Keratinocyte (primary cell): ENCODE measurements around the gene PDZD2. TPM values are rescaled to one million over a fixed set of nuclear protein-coding genes. Genes with fewer than 3 reads are reported as not detected.

Source experiments
- DNase-seq: peaks from one replicate; pipeline ENCODE4 v3.0.0-alpha.2; 2011; ENCODE audit warnings: low read depth, missing footprints, low spot score
- FAIRE-seq: peaks from 2 replicates; lab custom pipeline; 2011; peaks lifted over from hg19 to GRCh38; lab: Jason Lieb, UNC
- H2AFZ ChIP-seq: 2 replicates; pipeline ENCODE4 v1.6.0; 2012; ENCODE audit warnings: low read length, control low read depth, inconsistent platforms; ENCODE audit not compliant: control insufficient read depth
- H3K27ac ChIP-seq: 2 replicates; pipeline ENCODE4 v1.5.1; 2011; ENCODE audit warnings: low read length; ENCODE audit not compliant: control insufficient read depth, insufficient read depth
- H3K27me3 ChIP-seq: 3 replicates; pipeline ENCODE4 v1.6.0; 2011; ENCODE audit warnings: low read length; ENCODE audit not compliant: control insufficient read depth, insufficient read depth; ENCODE audit errors: extremely low read depth
- H3K36me3 ChIP-seq, 2 experiments: 2 replicates in 1 of 2; 3 replicates in 1 of 2; pipeline ENCODE4 v1.5.1; 2011; ENCODE audit warnings: low read length in 2 of 2, mild to moderate bottlenecking in 1 of 2; ENCODE audit not compliant: control insufficient read depth in 2 of 2, insufficient read depth in 2 of 2; ENCODE audit errors: extremely low read depth in 1 of 2
- H3K4me1 ChIP-seq: 3 replicates; pipeline ENCODE4 v1.5.1; 2011; ENCODE audit warnings: low read length; ENCODE audit not compliant: control insufficient read depth, insufficient read depth; ENCODE audit errors: extremely low read depth
- H3K4me2 ChIP-seq: 3 replicates; pipeline ENCODE4 v1.6.0; 2011; ENCODE audit warnings: low read depth, low read length; ENCODE audit not compliant: control insufficient read depth, insufficient read depth; ENCODE audit errors: extremely low read depth
- H3K4me3 ChIP-seq, 3 experiments: fragments of 200-600 bp in 1 of 3; sonication (generic) in 1 of 3; 2 replicates in 2 of 3; 3 replicates in 1 of 3; pipeline ENCODE4 v1.5.1; 2011 to 2016; ENCODE audit warnings: low read length in 3 of 3, mild to moderate bottlenecking in 3 of 3, control low read depth in 2 of 3, inconsistent platforms in 1 of 3, low read depth in 1 of 3, mixed read lengths in 1 of 3, mixed run types in 1 of 3, moderate library complexity in 1 of 3; ENCODE audit not compliant: control insufficient read depth in 2 of 3, insufficient read depth in 2 of 3; ENCODE audit errors: extremely low read depth in 1 of 3
- H3K79me2 ChIP-seq: 2 replicates; pipeline ENCODE4 v1.6.0; 2012; ENCODE audit warnings: low read length; ENCODE audit not compliant: control insufficient read depth, insufficient read depth
- H3K9ac ChIP-seq: 3 replicates; pipeline ENCODE4 v1.6.0; 2011; ENCODE audit warnings: low read length; ENCODE audit not compliant: control insufficient read depth, insufficient read depth; ENCODE audit errors: extremely low read depth
- H3K9me1 ChIP-seq: 3 replicates; pipeline ENCODE4 v1.6.0; 2011; ENCODE audit warnings: low read length; ENCODE audit not compliant: control insufficient read depth, insufficient read depth; ENCODE audit errors: extremely low read depth
- H3K9me3 ChIP-seq: 2 replicates; pipeline ENCODE4 v1.5.1; 2012; ENCODE audit warnings: low read depth, low read length; ENCODE audit not compliant: control insufficient read depth
- H4K20me1 ChIP-seq: 3 replicates; pipeline ENCODE4 v1.6.0; 2011; ENCODE audit warnings: low read length; ENCODE audit not compliant: control insufficient read depth, insufficient read depth; ENCODE audit errors: extremely low read depth
- CTCF ChIP-seq, 3 experiments: IDR thresholded peaks in 1 of 3; conservative IDR thresholded peaks in 1 of 3; optimal IDR thresholded peaks in 1 of 3; 2 replicates in 2 of 3; 3 replicates in 1 of 3; pipeline versions ENCODE3 to v1.5.1; 2011; ENCODE audit warnings: low read length in 3 of 3, mild to moderate bottlenecking in 3 of 3, moderate library complexity in 2 of 3, control low read depth in 1 of 3, inconsistent platforms in 1 of 3; ENCODE audit not compliant: insufficient read depth in 2 of 3; ENCODE audit errors: extremely low read depth in 1 of 3
- EZH2 ChIP-seq: IDR thresholded peaks from one replicate; pipeline ENCODE4 v1.6.1; 2012; ENCODE audit warnings: inconsistent platforms, mild to moderate bottlenecking, low read length, moderate library complexity
- dilution Hi-C: fragments of 300-500 bp; cut with MboI; formaldehyde crosslinking; loops from one replicate; pipeline ENCODE4 v1.7.0; 2020; ENCODE audit warnings: low sequenced_read_pairs; ENCODE audit not compliant: extremely low pct_ligation_motif_present
- polyA plus RNA-seq, 5 experiments: library from polyadenylated mRNA; depleted of rRNA in 3 of 5; stranded (reverse) in 3 of 5; stranded (forward) in 1 of 5; unstranded in 1 of 5; fragments of >200 nt; gene quantifications; 1 replicate in 1 of 5; 2 replicates in 3 of 5; 3 replicates in 1 of 5; pipeline versions ENCODE4 v1.2.1 to v1.2.3, GENCODE V29; 2011 to 2012; ENCODE audit warnings: missing spikeins in 2 of 5, low read depth in 1 of 5, low replicate concordance in 1 of 5

The PDZD2 gene
- polyA plus RNA-seq, 1 donor (not counting 4 experiments of a cell fraction or from before 2014, with no cell fraction given) = 7.3 TPM

DNA sequence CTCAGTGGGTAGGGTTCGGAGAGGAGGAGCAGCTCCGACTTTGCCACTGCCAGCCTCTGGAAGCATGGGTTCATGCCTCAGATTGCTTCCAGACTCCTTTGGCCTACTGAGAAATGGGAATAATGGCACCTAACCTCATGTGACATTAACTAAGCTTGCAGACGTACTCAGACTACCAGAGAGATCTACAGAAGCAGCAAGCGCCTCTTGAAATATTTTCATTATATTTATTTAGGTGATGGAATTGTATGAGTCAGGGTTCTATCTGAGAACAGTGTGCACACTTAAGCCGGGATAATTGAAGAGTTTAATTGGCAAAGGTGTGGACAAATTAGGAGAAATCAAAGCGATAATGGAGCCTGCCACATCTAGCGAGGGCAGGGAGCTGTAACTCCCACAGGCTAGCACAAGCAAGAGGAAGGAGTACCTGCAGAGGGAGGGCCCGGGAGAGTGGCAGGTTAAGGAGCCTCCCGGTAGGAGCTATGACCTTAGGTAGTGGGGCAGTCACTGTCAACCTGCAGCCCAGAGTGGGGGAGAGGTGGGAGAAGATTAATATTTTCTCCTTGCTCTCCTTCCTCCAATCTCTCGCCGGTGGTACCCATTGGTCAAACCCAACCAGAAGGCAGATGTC lies 12.2 kb upstream of the PDZD2 start:
- DNase-seq = no peak
- Histone ChIP-seq H3K4me1 (no peaks in the 10 kb centered on the region), H3K27ac (no peak overlapping the region), H3K27me3 (peaks cover 11% of the 10 kb centered on the region), H2AFZ (no peak overlapping the region), H3K36me3 (no peaks in the 10 kb centered on the region), H3K9ac (no peak overlapping the region), H4K20me1 (no peaks in the 10 kb centered on the region), H3K9me3 (no peaks in the 10 kb centered on the region), H3K9me1 (no peaks in the 10 kb centered on the region), H3K79me2 (no peaks in the 10 kb centered on the region), H3K4me3 (no peak overlapping the region), H3K4me2 (no peak overlapping the region)
- TF ChIP-seq CTCF (optimal IDR thresholded peaks at IDR 0.05 in 1 of 3, IDR thresholded peaks at IDR 0.05 in 1 of 3, conservative IDR thresholded peaks at IDR 0.05 in 1 of 3; ENCODE audit: extremely low read depth in 1 of 3, insufficient read depth in 2 of 3, low read length in 3 of 3) = no peak
- FAIRE-seq = no peak
- dilution Hi-C loops = no loop called here

DNA sequence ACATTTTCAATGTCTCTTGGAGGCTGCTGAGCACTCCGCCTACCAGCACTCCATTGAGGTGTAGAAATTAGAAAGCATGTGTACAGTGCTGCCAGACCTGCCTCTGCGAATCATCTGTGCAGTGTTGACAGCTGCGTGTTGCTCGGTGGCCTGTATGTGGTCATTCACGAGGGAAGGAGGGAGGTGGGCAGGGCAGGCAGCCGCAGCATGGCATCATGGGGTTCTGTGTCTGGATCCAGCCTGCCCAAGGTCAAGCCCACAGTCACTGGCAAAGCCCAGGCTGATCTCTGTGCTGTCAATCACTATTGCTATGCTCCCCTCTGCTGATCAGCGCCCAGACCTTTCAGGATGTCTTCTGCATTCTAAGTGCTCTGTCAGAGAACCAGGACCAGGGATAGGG lies 8.0 kb upstream of the PDZD2 start:
- FAIRE-seq (no peak), DNase-seq (no peak)
- Histone ChIP-seq H3K36me3 (no peaks in the 10 kb centered on the region), H3K27me3 (peaks cover 11% of the 10 kb centered on the region), H3K9ac (no peak overlapping the region), H3K79me2 (no peaks in the 10 kb centered on the region), H3K9me1 (no peaks in the 10 kb centered on the region), H2AFZ (no peak overlapping the region), H3K4me3 (no peak overlapping the region), H3K4me1 (no peaks in the 10 kb centered on the region), H4K20me1 (no peaks in the 10 kb centered on the region), H3K9me3 (no peaks in the 10 kb centered on the region), H3K4me2 (no peak overlapping the region), H3K27ac (no peak overlapping the region)
- dilution Hi-C loops = no loop called here
- no peak for TF ChIP-seq CTCF (optimal IDR thresholded peaks at IDR 0.05 in 1 of 3, IDR thresholded peaks at IDR 0.05 in 1 of 3, conservative IDR thresholded peaks at IDR 0.05 in 1 of 3; ENCODE audit: extremely low read depth in 1 of 3, insufficient read depth in 2 of 3, low read length in 3 of 3)
- no peak for TF ChIP-seq EZH2
